NCI-H1092 (cell line): ENCODE data around the gene GPR148.

Experiments used
- DNase-seq: peaks from one replicate; lab custom pipeline; 2025; lab: John Stamatoyannopoulos, UW

Gene GPR148

DNA sequence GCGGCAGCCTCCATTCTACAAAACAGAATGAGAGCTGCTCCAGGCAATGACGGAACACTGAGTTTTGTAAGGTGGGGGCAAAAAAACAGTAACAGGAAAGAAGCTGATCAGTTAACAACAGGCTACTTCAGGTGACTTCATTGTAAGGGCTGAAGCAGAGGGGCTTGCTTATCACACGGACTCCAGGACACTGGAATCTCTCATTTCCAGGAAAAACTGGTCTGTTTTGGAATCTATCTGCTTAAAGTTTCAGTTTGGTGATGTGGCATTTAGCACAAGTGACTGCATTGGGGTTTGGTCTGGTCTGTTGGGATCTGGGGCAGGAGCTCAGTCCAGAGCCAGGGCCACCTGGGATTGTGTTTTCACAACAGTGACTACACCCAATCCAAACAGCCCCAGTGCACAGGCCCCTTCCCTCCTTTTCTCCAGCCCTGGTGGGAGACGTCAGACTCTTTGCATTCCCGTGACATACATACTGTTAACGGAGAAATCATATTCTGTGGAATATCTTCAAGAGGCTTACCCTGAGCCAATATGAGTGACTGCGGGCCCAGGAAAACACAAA is 40.6 kb downstream of the GPR148 start:
- DNase-seq, result no peak

GRCh38 chr2:130776550-130776949 is 47.7 kb downstream of the GPR148 start:
- DNase-seq, result peak; percentile 13

DNA sequence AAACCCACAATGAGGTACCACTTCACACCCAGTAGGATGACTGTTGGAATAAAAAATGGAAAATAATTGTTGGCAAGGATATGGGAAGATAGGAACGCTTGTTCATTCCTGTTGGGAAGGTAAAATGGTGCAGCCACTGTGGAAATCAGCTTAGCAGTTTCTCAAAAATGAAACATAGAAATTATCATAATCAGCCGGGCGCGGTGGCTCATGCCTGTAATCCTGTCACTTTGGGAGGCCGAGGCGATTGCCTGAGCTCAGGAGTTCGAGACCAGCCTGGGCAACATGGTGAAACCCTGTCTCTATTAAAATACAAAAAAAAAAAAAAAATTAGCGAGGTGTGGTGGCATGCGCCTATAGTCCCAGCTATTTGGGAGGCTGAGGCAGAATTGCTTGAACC is 49.9 kb downstream of the GPR148 start:
- no peak for DNase-seq
